Measurements from ENCODE around the gene MARK3. TPM values are rescaled to one million over a fixed set of nuclear protein-coding genes. Genes with fewer than 3 reads are reported as not detected.

MARK3 gene
- total and polyA plus RNA-seq, 2 of the 13 experiments (the other 11 are each of a cell fraction or from before 2014, with no cell fraction given): 47.7 to 56.6 TPM

GRCh38 chr14:103549361-103550311 is 164.4 kb downstream of the MARK3 start (continued):
- TF ChIP-seq CSRNP2 (CRISPR knock-in tag; conservative IDR thresholded peaks at IDR 0.05; ENCODE audit: low read depth) (no peak), ZNF629 (CRISPR knock-in tag; conservative IDR thresholded peaks at IDR 0.05) (no peak), MTA1 (CRISPR knock-in tag; IDR thresholded peaks at IDR 0.05; ENCODE audit: borderline replicate concordance) (peak; percentile 93), TEAD2 (CRISPR knock-in tag; IDR thresholded peaks at IDR 0.05) (no peak), ZNF530 (CRISPR knock-in tag; IDR thresholded peaks at IDR 0.05; ENCODE audit: low read depth) (no peak), ZNF235 (CRISPR knock-in tag; IDR thresholded peaks at IDR 0.05; ENCODE audit: borderline replicate concordance) (no peak), ZNF207 (IDR thresholded peaks at IDR 0.05; ENCODE audit: borderline replicate concordance) (no peak), ZNF30 (CRISPR knock-in tag; IDR thresholded peaks at IDR 0.05) (no peak), ZNF709 (CRISPR knock-in tag; IDR thresholded peaks at IDR 0.05) (no peak), RFX1 (IDR thresholded peaks at IDR 0.05) (no peak), DNMT3B (CRISPR knock-in tag; conservative IDR thresholded peaks at IDR 0.05) (no peak), ERF (CRISPR knock-in tag; IDR thresholded peaks at IDR 0.05) (no peak), ZNF878 (CRISPR knock-in tag; IDR thresholded peaks at IDR 0.05) (no peak; the same call in 1 of the 2 replicates), AKAP8 (CRISPR knock-in tag; IDR thresholded peaks at IDR 0.05) (0 out of 2 replicates have a peak, but pooled peaks have one; percentile 41), RBFOX2 (IDR thresholded peaks at IDR 0.05; ENCODE audit: low read depth, low read length) (no peak), ZFYVE20 (CRISPR knock-in tag; IDR thresholded peaks at IDR 0.05; ENCODE audit: borderline replicate concordance, low read depth) (no peak), ZBTB8A (CRISPR knock-in tag; IDR thresholded peaks at IDR 0.05; ENCODE audit: borderline replicate concordance, low read depth) (no peak), PCBP1 (IDR thresholded peaks at IDR 0.05; ENCODE audit: borderline replicate concordance, low read depth, low read length) (0 out of 2 replicates have a peak, but pooled peaks have one; percentile 18), ZNF180 (CRISPR knock-in tag; IDR thresholded peaks at IDR 0.05; ENCODE audit: borderline replicate concordance, low read depth) (no peak), HCFC1 (IDR thresholded peaks at IDR 0.05; ENCODE audit: low read depth, low read length) (no peak), ZNF563 (CRISPR knock-in tag; IDR thresholded peaks at IDR 0.05) (peak; percentile 23; the same call in 1 of the 2 replicates), ZNF34 (CRISPR knock-in tag; IDR thresholded peaks at IDR 0.05; ENCODE audit: borderline replicate concordance) (no peak), ZNF44 (CRISPR knock-in tag; IDR thresholded peaks at IDR 0.05) (0 out of 2 replicates have a peak, but pooled peaks have one; percentile 34), ATF1 (CRISPR knock-in tag; IDR thresholded peaks at IDR 0.05) (no peak), HOXD1 (CRISPR knock-in tag; IDR thresholded peaks at IDR 0.05) (no peak), FOXA3 (CRISPR knock-in tag; IDR thresholded peaks at IDR 0.05) (no peak)
- TF ChIP-seq, protein P1, sequence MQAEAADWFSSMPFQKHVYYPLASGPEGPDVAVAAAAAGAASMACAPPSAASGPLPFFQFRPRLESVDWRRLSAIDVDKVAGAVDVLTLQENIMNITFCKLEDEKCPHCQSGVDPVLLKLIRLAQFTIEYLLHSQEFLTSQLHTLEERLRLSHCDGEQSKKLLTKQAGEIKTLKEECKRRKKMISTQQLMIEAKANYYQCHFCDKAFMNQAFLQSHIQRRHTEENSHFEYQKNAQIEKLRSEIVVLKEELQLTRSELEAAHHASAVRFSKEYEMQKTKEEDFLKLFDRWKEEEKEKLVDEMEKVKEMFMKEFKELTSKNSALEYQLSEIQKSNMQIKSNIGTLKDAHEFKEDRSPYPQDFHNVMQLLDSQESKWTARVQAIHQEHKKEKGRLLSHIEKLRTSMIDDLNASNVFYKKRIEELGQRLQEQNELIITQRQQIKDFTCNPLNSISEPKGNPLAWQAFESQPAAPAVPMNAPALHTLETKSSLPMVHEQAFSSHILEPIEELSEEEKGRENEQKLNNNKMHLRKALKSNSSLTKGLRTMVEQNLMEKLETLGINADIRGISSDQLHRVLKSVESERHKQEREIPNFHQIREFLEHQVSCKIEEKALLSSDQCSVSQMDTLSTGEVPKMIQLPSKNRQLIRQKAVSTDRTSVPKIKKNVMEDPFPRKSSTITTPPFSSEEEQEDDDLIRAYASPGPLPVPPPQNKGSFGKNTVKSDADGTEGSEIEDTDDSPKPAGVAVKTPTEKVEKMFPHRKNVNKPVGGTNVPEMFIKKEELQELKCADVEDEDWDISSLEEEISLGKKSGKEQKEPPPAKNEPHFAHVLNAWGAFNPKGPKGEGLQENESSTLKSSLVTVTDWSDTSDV (CRISPR knock-in tag; IDR thresholded peaks at IDR 0.05): no peak
